Measurements from ENCODE around the gene AMN1.

Gene AMN1

DNA sequence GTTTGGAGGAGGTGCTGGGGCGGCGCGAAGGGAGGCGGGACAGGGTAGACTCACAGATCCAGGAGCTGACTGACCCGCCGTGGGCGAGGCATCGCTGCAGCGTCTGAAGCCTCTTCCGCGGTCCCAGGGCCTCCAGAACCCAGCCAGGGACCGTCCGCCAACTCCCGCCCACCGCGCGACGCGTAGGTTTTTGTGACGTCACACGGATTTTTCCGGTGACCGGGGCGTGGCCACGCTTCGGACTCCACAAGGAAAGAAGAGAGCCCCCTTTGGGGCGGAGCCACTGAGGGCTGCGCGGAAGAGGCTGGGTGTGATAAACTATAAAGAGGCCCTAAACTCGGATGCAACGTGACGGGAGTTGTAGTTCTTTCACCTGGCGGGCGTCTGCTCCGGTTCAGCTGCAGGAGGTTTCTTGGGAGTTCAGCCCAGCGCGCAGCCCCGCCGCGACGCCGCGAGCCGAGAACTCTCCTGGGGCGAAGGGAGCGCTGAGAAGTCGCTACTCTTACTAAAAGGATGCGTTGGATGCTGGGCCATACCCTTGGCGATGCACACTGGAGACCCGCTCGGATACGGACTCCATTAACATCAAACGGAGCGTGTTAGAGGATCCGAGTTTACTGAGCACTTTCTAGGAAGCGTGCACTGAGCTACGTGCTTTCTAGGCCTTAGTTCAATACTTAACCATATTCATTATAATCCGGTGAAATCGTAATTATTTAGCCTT, at the start of gene AMN1:
Gene AMN1 (minus strand): TSS at position 105 of the 724 bp plus-strand sequence. CDS start 13 bp downstream, at position 92.
- H3K27ac ChIP-seq = peak within 1 kb of the TSS; percentile 88
- TF ChIP-seq, protein P1, sequence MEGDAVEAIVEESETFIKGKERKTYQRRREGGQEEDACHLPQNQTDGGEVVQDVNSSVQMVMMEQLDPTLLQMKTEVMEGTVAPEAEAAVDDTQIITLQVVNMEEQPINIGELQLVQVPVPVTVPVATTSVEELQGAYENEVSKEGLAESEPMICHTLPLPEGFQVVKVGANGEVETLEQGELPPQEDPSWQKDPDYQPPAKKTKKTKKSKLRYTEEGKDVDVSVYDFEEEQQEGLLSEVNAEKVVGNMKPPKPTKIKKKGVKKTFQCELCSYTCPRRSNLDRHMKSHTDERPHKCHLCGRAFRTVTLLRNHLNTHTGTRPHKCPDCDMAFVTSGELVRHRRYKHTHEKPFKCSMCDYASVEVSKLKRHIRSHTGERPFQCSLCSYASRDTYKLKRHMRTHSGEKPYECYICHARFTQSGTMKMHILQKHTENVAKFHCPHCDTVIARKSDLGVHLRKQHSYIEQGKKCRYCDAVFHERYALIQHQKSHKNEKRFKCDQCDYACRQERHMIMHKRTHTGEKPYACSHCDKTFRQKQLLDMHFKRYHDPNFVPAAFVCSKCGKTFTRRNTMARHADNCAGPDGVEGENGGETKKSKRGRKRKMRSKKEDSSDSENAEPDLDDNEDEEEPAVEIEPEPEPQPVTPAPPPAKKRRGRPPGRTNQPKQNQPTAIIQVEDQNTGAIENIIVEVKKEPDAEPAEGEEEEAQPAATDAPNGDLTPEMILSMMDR (IDR thresholded peaks at IDR 0.05) = peak; percentile 12; the same call in 1 of the 2 replicates
- no peak for TF ChIP-seq ZFX (IDR thresholded peaks at IDR 0.05; ENCODE audit: borderline replicate concordance)

DNA sequence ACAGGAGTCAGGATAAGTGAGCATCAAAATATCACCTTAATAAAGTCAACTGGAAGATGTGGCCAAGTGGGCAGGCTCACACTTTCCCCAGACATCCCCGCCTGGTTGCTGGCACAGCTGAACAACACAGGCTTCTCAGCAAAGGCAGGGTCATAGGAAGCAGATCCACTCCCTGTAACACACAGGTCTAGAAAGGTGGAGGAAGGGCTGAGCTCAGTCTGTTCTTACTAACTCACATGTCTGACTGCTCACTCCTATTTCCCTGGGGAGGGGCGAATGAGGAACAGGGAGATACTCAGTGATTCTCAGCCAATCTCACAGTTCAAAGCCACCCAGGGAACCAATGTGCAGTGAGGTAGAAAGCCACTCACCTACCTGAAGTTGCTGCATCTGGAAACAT, 45.0 kb upstream of the AMN1 start:
- no peak for TF ChIP-seq ZFX (IDR thresholded peaks at IDR 0.05; ENCODE audit: borderline replicate concordance)
- TF ChIP-seq, protein P1 (IDR thresholded peaks at IDR 0.05) = no peak
- no peak overlapping the region for H3K27ac ChIP-seq

DNA sequence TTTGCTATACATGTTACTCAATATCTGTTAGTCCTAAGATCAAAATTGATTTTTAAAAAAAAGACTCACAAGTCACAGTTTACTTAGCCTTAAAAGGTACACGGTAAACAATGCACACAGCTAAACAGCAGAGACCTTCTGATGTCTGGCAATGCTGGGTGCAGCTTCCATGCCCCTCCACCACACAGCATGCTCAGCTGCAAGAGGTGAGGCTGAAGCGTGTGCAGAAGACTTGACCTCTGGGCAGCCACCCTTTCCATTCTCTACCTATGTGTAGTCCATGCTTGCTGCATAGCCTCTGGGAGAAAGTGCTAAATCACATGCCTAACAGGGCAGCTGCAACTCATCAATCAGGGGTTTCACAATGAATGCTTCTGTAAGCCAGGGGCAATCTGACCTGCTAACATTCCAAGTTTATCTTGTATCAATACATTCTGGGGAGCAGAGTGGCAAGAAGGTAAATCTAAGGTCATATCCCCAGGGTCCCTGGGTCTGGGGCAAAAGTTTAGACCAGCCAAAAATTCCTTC, 44.5 kb upstream of the AMN1 start:
- TF ChIP-seq ZFX (IDR thresholded peaks at IDR 0.05; ENCODE audit: borderline replicate concordance) = no peak
- TF ChIP-seq, protein P1 (IDR thresholded peaks at IDR 0.05) = no peak
- H3K27ac ChIP-seq = no peak overlapping the region

DNA sequence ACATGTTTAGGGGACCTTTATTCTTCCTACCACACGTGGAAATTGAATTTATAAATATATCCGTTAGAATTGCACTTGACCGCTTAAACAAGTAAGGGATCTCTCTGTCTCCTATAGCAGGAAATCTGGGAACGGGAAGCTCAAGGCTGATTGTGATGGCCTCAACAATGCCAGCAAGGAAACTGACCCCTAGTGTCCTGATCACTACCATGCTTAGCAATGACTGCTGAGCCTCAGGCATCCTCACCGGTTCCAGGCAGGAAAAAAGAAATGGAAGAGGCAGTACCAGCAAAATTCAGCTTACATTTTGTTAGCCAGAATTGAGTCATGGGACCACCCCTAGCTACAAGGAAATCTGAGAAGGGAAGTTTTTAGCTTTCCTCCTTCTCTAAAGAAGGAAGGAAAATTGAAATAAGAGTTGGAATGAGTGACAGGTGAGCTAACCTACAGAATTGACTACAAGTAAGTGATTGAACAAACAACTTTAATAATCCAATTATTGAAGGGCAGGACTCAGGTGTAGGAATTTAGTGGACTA, 43.9 kb upstream of the AMN1 start:
- H3K27ac ChIP-seq = no peak overlapping the region
- TF ChIP-seq, protein P1 (IDR thresholded peaks at IDR 0.05) = peak; percentile 11; the same call in 1 of the 2 replicates
- no peak for TF ChIP-seq ZFX (IDR thresholded peaks at IDR 0.05; ENCODE audit: borderline replicate concordance)

DNA sequence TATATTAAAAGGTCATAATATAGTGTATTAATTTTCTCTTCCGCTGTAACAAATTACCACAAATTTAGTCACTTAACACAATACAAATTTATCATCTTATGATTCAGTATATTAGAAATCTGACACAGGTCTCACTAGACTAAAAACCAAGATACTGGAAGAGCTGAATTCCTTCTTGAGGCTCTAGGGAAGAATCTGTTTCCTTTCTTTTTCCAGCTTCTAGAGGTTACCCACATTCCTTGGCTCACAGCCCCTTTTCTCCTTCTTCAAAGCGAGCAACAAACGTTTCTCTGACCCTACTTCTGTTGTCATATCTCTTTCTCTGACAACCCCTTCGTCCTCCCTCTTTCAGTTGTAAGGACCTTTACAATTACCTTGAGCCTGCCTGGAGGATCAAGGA, 43.4 kb upstream of the AMN1 start:
- no peak for TF ChIP-seq ZFX (IDR thresholded peaks at IDR 0.05; ENCODE audit: borderline replicate concordance)
- TF ChIP-seq, protein P1 (IDR thresholded peaks at IDR 0.05) = no peak
- no peak overlapping the region for H3K27ac ChIP-seq

DNA sequence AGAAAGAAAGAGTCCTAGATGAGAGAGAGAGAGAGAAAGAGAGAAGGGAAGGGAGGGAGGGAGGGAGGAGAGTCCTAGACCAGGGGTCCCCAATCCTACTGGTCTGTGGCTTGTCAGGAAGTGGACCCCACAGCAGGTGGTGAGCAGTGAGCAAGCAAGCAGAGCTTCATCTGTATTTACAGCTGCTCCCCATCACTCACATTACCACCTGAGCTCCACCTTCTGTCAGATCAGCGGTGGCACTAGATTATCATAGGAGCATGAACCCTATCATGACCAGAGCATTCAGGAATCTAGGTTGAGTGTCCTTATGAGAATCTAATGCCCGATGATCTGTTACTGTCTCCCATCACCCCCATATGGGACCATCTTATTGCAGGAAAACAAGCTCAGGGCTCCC, 39.2 kb upstream of the AMN1 start:
- no peak for TF ChIP-seq ZFX (IDR thresholded peaks at IDR 0.05; ENCODE audit: borderline replicate concordance)
- TF ChIP-seq, protein P1 (IDR thresholded peaks at IDR 0.05) = no peak
- H3K27ac ChIP-seq = no peak overlapping the region

DNA sequence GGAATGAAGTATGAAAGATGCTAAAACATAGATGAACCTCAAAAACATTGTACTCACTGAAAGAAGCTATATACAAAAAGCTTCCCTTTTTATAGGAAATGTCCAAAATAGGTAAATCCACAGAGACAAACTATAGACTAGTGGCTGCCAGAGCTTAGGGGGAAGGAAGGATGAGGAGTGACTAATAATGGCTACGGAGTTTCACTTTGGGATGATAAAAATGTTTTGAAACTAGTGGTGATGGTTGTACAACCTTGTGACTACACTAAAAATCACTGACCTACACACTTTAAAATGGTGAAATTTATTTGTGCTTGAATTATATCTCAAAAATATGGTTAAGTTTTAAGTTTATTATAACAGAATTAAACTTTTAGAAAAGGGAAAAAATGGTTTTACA, 37.1 kb upstream of the AMN1 start:
- TF ChIP-seq, protein P1 (IDR thresholded peaks at IDR 0.05) = no peak
- no peak for TF ChIP-seq ZFX (IDR thresholded peaks at IDR 0.05; ENCODE audit: borderline replicate concordance)
- no peak overlapping the region for H3K27ac ChIP-seq
